Activated naive CD8-positive, alpha-beta T cell (primary cell): ENCODE results near the gene UNC13A.
"Not testable (repeated sequence)": the region's sequence is repeated elsewhere in the genome, so short reads cannot be mapped to it uniquely, and the experiment has no call there.

ENCODE experiments used
- H3K27ac Mint-ChIP-seq: one replicate; pipeline ENCODE4 v1.8.0; 2021; ENCODE audit warnings: mixed read lengths
- H3K27me3 Mint-ChIP-seq: one replicate; pipeline ENCODE4 v1.8.0; 2021; ENCODE audit warnings: mixed read lengths
- H3K36me3 Mint-ChIP-seq: one replicate; pipeline ENCODE4 v1.8.0; 2021; ENCODE audit warnings: mixed read lengths
- H3K4me1 Mint-ChIP-seq: one replicate; pipeline ENCODE4 v1.8.0; 2021; ENCODE audit warnings: low read depth, mixed read lengths
- H3K4me3 Mint-ChIP-seq: one replicate; pipeline ENCODE4 v1.8.0; 2021; ENCODE audit warnings: mild to moderate bottlenecking, mixed read lengths
- H3K9me3 Mint-ChIP-seq: one replicate; pipeline ENCODE4 v1.8.0; 2021; ENCODE audit warnings: low read depth, mixed read lengths

The UNC13A gene

GRCh38 chr19:17570791-17571190, 117.4 kb downstream of the UNC13A start:
- peaks cover 3% of the 10 kb centered on the region for H3K36me3 Mint-ChIP-seq
- no peaks in the 10 kb centered on the region for H3K27me3 Mint-ChIP-seq
- H3K4me3 Mint-ChIP-seq: no peak overlapping the region
- no peaks in the 10 kb centered on the region for H3K9me3 Mint-ChIP-seq
- H3K27ac Mint-ChIP-seq: no peak overlapping the region
- H3K4me1 Mint-ChIP-seq: peaks cover 4% of the 10 kb centered on the region

GRCh38 chr19:17570291-17570690, 117.9 kb downstream of the UNC13A start:
- not testable (repeated sequence) for H3K27me3 Mint-ChIP-seq, H3K9me3 Mint-ChIP-seq, H3K36me3 Mint-ChIP-seq, H3K4me1 Mint-ChIP-seq, H3K27ac Mint-ChIP-seq, H3K4me3 Mint-ChIP-seq

- Mint-ChIP-seq H3K9me3 (no peaks in the 10 kb centered on the region), H3K36me3 (peaks cover 3% of the 10 kb centered on the region), H3K27me3 (no peaks in the 10 kb centered on the region), H3K4me3 (no peak overlapping the region), H3K27ac (no peak overlapping the region), H3K4me1 (peaks cover 2% of the 10 kb centered on the region)
Observed at GRCh38 chr19:17567940-17568339, 120.2 kb downstream of the UNC13A start.

GRCh38 chr19:17565611-17566010, 122.5 kb downstream of the UNC13A start:
- H3K4me1 Mint-ChIP-seq: peaks cover 4% of the 10 kb centered on the region
- no peak overlapping the region for H3K27ac Mint-ChIP-seq
- no peak overlapping the region for H3K4me3 Mint-ChIP-seq
- H3K9me3 Mint-ChIP-seq: no peaks in the 10 kb centered on the region
- H3K27me3 Mint-ChIP-seq: no peaks in the 10 kb centered on the region
- peaks cover 2% of the 10 kb centered on the region for H3K36me3 Mint-ChIP-seq

GRCh38 chr19:17564781-17565180, 123.4 kb downstream of the UNC13A start:
- no peaks in the 10 kb centered on the region for H3K9me3 Mint-ChIP-seq
- H3K4me1 Mint-ChIP-seq: peaks cover 8% of the 10 kb centered on the region
- peaks cover 4% of the 10 kb centered on the region for H3K36me3 Mint-ChIP-seq
- H3K27ac Mint-ChIP-seq: no peak overlapping the region
- no peaks in the 10 kb centered on the region for H3K27me3 Mint-ChIP-seq
- no peak overlapping the region for H3K4me3 Mint-ChIP-seq

- no peak overlapping the region for H3K27ac Mint-ChIP-seq
- no peak overlapping the region for H3K4me3 Mint-ChIP-seq
- no peaks in the 10 kb centered on the region for H3K27me3 Mint-ChIP-seq
- peaks cover 4% of the 10 kb centered on the region for H3K36me3 Mint-ChIP-seq
- H3K9me3 Mint-ChIP-seq: no peaks in the 10 kb centered on the region
- H3K4me1 Mint-ChIP-seq: peaks cover 8% of the 10 kb centered on the region
Observed at GRCh38 chr19:17562561-17562960, 125.6 kb downstream of the UNC13A start.

GRCh38 chr19:17562097-17562496, 126.1 kb downstream of the UNC13A start:
- Mint-ChIP-seq H3K27me3 (no peaks in the 10 kb centered on the region), H3K4me1 (peaks cover 9% of the 10 kb centered on the region), H3K27ac (peak overlapping the region; percentile 70), H3K36me3 (peaks cover 4% of the 10 kb centered on the region), H3K4me3 (no peak overlapping the region), H3K9me3 (no peaks in the 10 kb centered on the region)

GRCh38 chr19:17560205-17560595, 128.0 kb downstream of the UNC13A start:
- Mint-ChIP-seq H3K27ac (peak overlapping the region; percentile 72), H3K36me3 (peaks cover 4% of the 10 kb centered on the region), H3K9me3 (no peaks in the 10 kb centered on the region), H3K4me3 (peak overlapping the region; percentile 11), H3K27me3 (no peaks in the 10 kb centered on the region), H3K4me1 (peaks cover 14% of the 10 kb centered on the region)

GRCh38 chr19:17557466-17557865, 130.7 kb downstream of the UNC13A start:
- Mint-ChIP-seq H3K36me3 (peaks cover 2% of the 10 kb centered on the region), H3K4me3 (peak overlapping the region; percentile 87), H3K9me3 (no peaks in the 10 kb centered on the region), H3K4me1 (peaks cover 17% of the 10 kb centered on the region), H3K27ac (no peak overlapping the region), H3K27me3 (no peaks in the 10 kb centered on the region)

GRCh38 chr19:17556995-17557394, 131.2 kb downstream of the UNC13A start:
- Mint-ChIP-seq H3K27ac (peak overlapping the region; percentile 28), H3K4me1 (peaks cover 15% of the 10 kb centered on the region), H3K36me3 (peaks cover 2% of the 10 kb centered on the region), H3K27me3 (no peaks in the 10 kb centered on the region), H3K4me3 (peak overlapping the region; percentile 87), H3K9me3 (no peaks in the 10 kb centered on the region)

GRCh38 chr19:17555929-17556813, 132.0 kb downstream of the UNC13A start:
- H3K4me1 Mint-ChIP-seq: peaks cover 14% of the 10 kb centered on the region
- peaks cover 2% of the 10 kb centered on the region for H3K36me3 Mint-ChIP-seq
- H3K27ac Mint-ChIP-seq: peak overlapping the region; percentile 50
- no peaks in the 10 kb centered on the region for H3K9me3 Mint-ChIP-seq
- H3K27me3 Mint-ChIP-seq: no peaks in the 10 kb centered on the region
- peak overlapping the region; percentile 87 for H3K4me3 Mint-ChIP-seq

GRCh38 chr19:17555480-17555928, 132.7 kb downstream of the UNC13A start, which contains the start of gene COLGALT1:
Gene COLGALT1, plus strand, starts transcription at chr19:17555649. Its CDS starts 65 bp downstream, at chr19:17555714.
- Mint-ChIP-seq H3K9me3 (no peaks in the 10 kb centered on the region), H3K4me1 (peaks cover 14% of the 10 kb centered on the region), H3K27me3 (no peaks in the 10 kb centered on the region), H3K4me3 (peak within 1 kb of the TSS; percentile 87), H3K27ac (peak within 1 kb of the TSS; percentile 50), H3K36me3 (peaks cover 2% of the 10 kb centered on the region)

GRCh38 chr19:17554968-17555479, 133.1 kb downstream of the UNC13A start:
- H3K27me3 Mint-ChIP-seq: no peaks in the 10 kb centered on the region
- peak overlapping the region; percentile 34 for H3K27ac Mint-ChIP-seq
- peaks cover 10% of the 10 kb centered on the region for H3K4me1 Mint-ChIP-seq
- no peaks in the 10 kb centered on the region for H3K36me3 Mint-ChIP-seq
- no peaks in the 10 kb centered on the region for H3K9me3 Mint-ChIP-seq
- peak overlapping the region; percentile 81 for H3K4me3 Mint-ChIP-seq

GRCh38 chr19:17553256-17553655, 134.9 kb downstream of the UNC13A start:
- H3K27ac Mint-ChIP-seq: no peak overlapping the region
- H3K4me1 Mint-ChIP-seq: peaks cover 9% of the 10 kb centered on the region
- H3K9me3 Mint-ChIP-seq: no peaks in the 10 kb centered on the region
- H3K4me3 Mint-ChIP-seq: no peak overlapping the region
- H3K27me3 Mint-ChIP-seq: no peaks in the 10 kb centered on the region
- H3K36me3 Mint-ChIP-seq: no peaks in the 10 kb centered on the region

GRCh38 chr19:17552735-17553134, 135.4 kb downstream of the UNC13A start:
- not testable (repeated sequence) for H3K27ac Mint-ChIP-seq, H3K4me3 Mint-ChIP-seq, H3K9me3 Mint-ChIP-seq, H3K36me3 Mint-ChIP-seq, H3K4me1 Mint-ChIP-seq, H3K27me3 Mint-ChIP-seq
